ENCODE measurements around the gene CCT4. TPM values are rescaled to one million over a fixed set of nuclear protein-coding genes. Genes with fewer than 3 reads are reported as not detected.

The CCT4 gene
- total RNA-seq, 1 experiment from 2014 or later: 345 TPM

DNA sequence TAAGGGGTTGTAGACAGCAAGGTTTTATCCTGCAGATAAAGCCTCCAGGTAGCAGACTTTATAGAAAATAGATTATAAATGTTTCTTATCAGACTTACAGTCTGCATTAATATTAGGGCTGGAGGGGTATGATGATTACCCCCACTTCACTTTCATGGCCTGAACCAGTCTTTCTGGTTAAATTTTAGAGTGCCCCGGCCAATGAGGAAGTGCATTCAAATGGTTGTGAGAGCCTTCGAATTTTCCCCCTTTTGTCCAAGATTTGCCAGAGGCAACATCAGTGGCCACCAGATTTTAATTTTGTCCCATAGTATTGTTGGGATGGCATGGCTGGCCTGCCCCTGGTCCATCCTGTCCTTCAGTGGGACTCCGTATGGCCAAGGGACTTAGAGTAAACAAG, 48.6 kb upstream of the CCT4 start:
- H3K27ac Mint-ChIP-seq: no peak overlapping the region

More for the DNA sequence above, 48.6 kb upstream of the CCT4 start:
- Mint-ChIP-seq H3K27me3 (ENCODE audit: low read depth) (no peaks in the 10 kb centered on the region), H3K4me3 (no peak overlapping the region), H3K9me3 (peaks cover 12% of the 10 kb centered on the region), H3K4me1 (peaks cover 12% of the 10 kb centered on the region), H3K36me3 (peaks cover 7% of the 10 kb centered on the region)
- CTCF ChIA-PET: interaction anchor here (1.3 kb wide), 1 partner anchor 34 kb away, joined by 3 read pairs; no protein-coding TSS in a partner anchor
- POLR2A ChIA-PET: no interaction called here
- ATAC-seq (no peak), DNase-seq (ENCODE audit: low spot score) (no peak)
- TF ChIP-seq, protein P1, sequence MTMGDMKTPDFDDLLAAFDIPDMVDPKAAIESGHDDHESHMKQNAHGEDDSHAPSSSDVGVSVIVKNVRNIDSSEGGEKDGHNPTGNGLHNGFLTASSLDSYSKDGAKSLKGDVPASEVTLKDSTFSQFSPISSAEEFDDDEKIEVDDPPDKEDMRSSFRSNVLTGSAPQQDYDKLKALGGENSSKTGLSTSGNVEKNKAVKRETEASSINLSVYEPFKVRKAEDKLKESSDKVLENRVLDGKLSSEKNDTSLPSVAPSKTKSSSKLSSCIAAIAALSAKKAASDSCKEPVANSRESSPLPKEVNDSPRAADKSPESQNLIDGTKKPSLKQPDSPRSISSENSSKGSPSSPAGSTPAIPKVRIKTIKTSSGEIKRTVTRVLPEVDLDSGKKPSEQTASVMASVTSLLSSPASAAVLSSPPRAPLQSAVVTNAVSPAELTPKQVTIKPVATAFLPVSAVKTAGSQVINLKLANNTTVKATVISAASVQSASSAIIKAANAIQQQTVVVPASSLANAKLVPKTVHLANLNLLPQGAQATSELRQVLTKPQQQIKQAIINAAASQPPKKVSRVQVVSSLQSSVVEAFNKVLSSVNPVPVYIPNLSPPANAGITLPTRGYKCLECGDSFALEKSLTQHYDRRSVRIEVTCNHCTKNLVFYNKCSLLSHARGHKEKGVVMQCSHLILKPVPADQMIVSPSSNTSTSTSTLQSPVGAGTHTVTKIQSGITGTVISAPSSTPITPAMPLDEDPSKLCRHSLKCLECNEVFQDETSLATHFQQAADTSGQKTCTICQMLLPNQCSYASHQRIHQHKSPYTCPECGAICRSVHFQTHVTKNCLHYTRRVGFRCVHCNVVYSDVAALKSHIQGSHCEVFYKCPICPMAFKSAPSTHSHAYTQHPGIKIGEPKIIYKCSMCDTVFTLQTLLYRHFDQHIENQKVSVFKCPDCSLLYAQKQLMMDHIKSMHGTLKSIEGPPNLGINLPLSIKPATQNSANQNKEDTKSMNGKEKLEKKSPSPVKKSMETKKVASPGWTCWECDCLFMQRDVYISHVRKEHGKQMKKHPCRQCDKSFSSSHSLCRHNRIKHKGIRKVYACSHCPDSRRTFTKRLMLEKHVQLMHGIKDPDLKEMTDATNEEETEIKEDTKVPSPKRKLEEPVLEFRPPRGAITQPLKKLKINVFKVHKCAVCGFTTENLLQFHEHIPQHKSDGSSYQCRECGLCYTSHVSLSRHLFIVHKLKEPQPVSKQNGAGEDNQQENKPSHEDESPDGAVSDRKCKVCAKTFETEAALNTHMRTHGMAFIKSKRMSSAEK (CRISPR knock-in tag; IDR thresholded peaks at IDR 0.05; ENCODE audit: borderline replicate concordance): no peak
- no peak for TF ChIP-seq FOXK1 (CRISPR knock-in tag; IDR thresholded peaks at IDR 0.05)
- TF ChIP-seq ELF4 (CRISPR knock-in tag; IDR thresholded peaks at IDR 0.05; ENCODE audit: low read depth): no peak
- TF ChIP-seq, protein P2, sequence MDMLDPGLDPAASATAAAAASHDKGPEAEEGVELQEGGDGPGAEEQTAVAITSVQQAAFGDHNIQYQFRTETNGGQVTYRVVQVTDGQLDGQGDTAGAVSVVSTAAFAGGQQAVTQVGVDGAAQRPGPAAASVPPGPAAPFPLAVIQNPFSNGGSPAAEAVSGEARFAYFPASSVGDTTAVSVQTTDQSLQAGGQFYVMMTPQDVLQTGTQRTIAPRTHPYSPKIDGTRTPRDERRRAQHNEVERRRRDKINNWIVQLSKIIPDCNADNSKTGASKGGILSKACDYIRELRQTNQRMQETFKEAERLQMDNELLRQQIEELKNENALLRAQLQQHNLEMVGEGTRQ (CRISPR knock-in tag; IDR thresholded peaks at IDR 0.05): no peak
- no peak for TF ChIP-seq ATF1 (CRISPR knock-in tag; IDR thresholded peaks at IDR 0.05)
- no peak for TF ChIP-seq ZNF232 (CRISPR knock-in tag; IDR thresholded peaks at IDR 0.05)
- TF ChIP-seq ZNF138 (CRISPR knock-in tag; conservative IDR thresholded peaks at IDR 0.05): no peak
- TF ChIP-seq ZNF281 (CRISPR knock-in tag; IDR thresholded peaks at IDR 0.05): no peak
- TF ChIP-seq, protein P3, sequence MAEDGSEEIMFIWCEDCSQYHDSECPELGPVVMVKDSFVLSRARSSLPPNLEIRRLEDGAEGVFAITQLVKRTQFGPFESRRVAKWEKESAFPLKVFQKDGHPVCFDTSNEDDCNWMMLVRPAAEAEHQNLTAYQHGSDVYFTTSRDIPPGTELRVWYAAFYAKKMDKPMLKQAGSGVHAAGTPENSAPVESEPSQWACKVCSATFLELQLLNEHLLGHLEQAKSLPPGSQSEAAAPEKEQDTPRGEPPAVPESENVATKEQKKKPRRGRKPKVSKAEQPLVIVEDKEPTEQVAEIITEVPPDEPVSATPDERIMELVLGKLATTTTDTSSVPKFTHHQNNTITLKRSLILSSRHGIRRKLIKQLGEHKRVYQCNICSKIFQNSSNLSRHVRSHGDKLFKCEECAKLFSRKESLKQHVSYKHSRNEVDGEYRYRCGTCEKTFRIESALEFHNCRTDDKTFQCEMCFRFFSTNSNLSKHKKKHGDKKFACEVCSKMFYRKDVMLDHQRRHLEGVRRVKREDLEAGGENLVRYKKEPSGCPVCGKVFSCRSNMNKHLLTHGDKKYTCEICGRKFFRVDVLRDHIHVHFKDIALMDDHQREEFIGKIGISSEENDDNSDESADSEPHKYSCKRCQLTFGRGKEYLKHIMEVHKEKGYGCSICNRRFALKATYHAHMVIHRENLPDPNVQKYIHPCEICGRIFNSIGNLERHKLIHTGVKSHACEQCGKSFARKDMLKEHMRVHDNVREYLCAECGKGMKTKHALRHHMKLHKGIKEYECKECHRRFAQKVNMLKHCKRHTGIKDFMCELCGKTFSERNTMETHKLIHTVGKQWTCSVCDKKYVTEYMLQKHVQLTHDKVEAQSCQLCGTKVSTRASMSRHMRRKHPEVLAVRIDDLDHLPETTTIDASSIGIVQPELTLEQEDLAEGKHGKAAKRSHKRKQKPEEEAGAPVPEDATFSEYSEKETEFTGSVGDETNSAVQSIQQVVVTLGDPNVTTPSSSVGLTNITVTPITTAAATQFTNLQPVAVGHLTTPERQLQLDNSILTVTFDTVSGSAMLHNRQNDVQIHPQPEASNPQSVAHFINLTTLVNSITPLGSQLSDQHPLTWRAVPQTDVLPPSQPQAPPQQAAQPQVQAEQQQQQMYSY (CRISPR knock-in tag; IDR thresholded peaks at IDR 0.05): no peak
- TF ChIP-seq ETV6 (CRISPR knock-in tag; IDR thresholded peaks at IDR 0.05): no peak
- no peak for TF ChIP-seq SP1 (CRISPR knock-in tag; conservative IDR thresholded peaks at IDR 0.05)
- no peak for TF ChIP-seq ATF3 (CRISPR knock-in tag; conservative IDR thresholded peaks at IDR 0.05)

Data from WTC11 (cell line).